ENCODE results near the gene RNU1-3.
"Not testable (repeated sequence)": the region's sequence is repeated elsewhere in the genome, so short reads cannot be mapped to it uniquely, and the experiment has no call there.

- TF ChIP-seq, protein P1, sequence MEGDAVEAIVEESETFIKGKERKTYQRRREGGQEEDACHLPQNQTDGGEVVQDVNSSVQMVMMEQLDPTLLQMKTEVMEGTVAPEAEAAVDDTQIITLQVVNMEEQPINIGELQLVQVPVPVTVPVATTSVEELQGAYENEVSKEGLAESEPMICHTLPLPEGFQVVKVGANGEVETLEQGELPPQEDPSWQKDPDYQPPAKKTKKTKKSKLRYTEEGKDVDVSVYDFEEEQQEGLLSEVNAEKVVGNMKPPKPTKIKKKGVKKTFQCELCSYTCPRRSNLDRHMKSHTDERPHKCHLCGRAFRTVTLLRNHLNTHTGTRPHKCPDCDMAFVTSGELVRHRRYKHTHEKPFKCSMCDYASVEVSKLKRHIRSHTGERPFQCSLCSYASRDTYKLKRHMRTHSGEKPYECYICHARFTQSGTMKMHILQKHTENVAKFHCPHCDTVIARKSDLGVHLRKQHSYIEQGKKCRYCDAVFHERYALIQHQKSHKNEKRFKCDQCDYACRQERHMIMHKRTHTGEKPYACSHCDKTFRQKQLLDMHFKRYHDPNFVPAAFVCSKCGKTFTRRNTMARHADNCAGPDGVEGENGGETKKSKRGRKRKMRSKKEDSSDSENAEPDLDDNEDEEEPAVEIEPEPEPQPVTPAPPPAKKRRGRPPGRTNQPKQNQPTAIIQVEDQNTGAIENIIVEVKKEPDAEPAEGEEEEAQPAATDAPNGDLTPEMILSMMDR (IDR thresholded peaks at IDR 0.05; ENCODE audit: control extremely low read depth in 1 of 3, insufficient read depth in 1 of 3, low read depth in 1 of 3, low read length in 3 of 3), result peak in 1 of 3 experiments; percentile 26; a peak in 1 of 4 replicates
- TF ChIP-seq MAX (IDR thresholded peaks at IDR 0.05); YY1 (IDR thresholded peaks at IDR 0.05; ENCODE audit: low read depth, low read length); POLR2A (IDR thresholded peaks at IDR 0.05; ENCODE audit: control extremely low read depth in 1 of 2, low read depth in 2 of 2, low read length in 2 of 2); CHD2 (IDR thresholded peaks at IDR 0.05; ENCODE audit: low read length); TAF7 (optimal IDR thresholded peaks at IDR 0.05; ENCODE audit: borderline replicate concordance, low read depth, low read length); EP300 (IDR thresholded peaks at IDR 0.05; ENCODE audit: borderline replicate concordance in 1 of 2, low read depth in 2 of 2, low read length in 2 of 2); TAF1 (IDR thresholded peaks at IDR 0.05; ENCODE audit: low read depth, low read length); SAP30 (IDR thresholded peaks at IDR 0.05; ENCODE audit: insufficient read depth, insufficient replicate concordance, low read length); POLR2AphosphoS5 (IDR thresholded peaks at IDR 0.05; ENCODE audit: low read depth, low read length); CTBP2 (IDR thresholded peaks at IDR 0.05; ENCODE audit: borderline replicate concordance, insufficient read depth, insufficient read length, low read length); CHD7 (IDR thresholded peaks at IDR 0.05; ENCODE audit: insufficient replicate concordance, low read length): not testable (repeated sequence)
- TF ChIP-seq RAD21 (IDR thresholded peaks at IDR 0.05 in 1 of 2, conservative IDR thresholded peaks at IDR 0.05 in 1 of 2; ENCODE audit: low read depth in 2 of 2, low read length in 2 of 2), result peak in 1 of 2 experiments; percentile 13; a peak in 1 of 4 replicates
Observed at GRCh38 chr1:16619803-16620501, 46.8 kb downstream of the RNU1-3 start.

Measured in H1 (cell line).